Hematopoietic multipotent progenitor cell treated with erythropoietin and hydrocortisone succinate and interleukin-3 and kit ligand, for 6 days (in vitro differentiated cells): ENCODE measurements around the gene FOXO6.

Experiments
- DNase-seq: peaks from one replicate; pipeline ENCODE4 v3.0.0-alpha.2; 2015

FOXO6 gene

GRCh38 chr1:41411229-41411628 is 50.0 kb downstream of the FOXO6 start:
- DNase-seq: no peak

- DNase-seq: no peak
Observed at GRCh38 chr1:41412748-41413147, 51.5 kb downstream of the FOXO6 start.

GRCh38 chr1:41413748-41414281 is 52.6 kb downstream of the FOXO6 start:
- no peak for DNase-seq

- DNase-seq: no peak
Observed at GRCh38 chr1:41414296-41414695, 53.1 kb downstream of the FOXO6 start.

- no peak for DNase-seq
Observed at GRCh38 chr1:41414716-41415306, 53.6 kb downstream of the FOXO6 start.

GRCh38 chr1:41416081-41416480 is 54.8 kb downstream of the FOXO6 start:
- no peak for DNase-seq

GRCh38 chr1:41416552-41417334 is 55.5 kb downstream of the FOXO6 start:
- DNase-seq: peak; percentile 71

GRCh38 chr1:41417335-41417682 is 56.1 kb downstream of the FOXO6 start:
- no peak for DNase-seq

GRCh38 chr1:41417746-41418145 is 56.5 kb downstream of the FOXO6 start:
- no peak for DNase-seq

- no peak for DNase-seq
Observed at GRCh38 chr1:41418857-41419583, 57.8 kb downstream of the FOXO6 start.

- DNase-seq: no peak
Observed at GRCh38 chr1:41419584-41420295, 58.5 kb downstream of the FOXO6 start.

GRCh38 chr1:41420351-41420750 is 59.1 kb downstream of the FOXO6 start:
- DNase-seq: no peak

- no peak for DNase-seq
Observed at GRCh38 chr1:41420860-41421259, 59.6 kb downstream of the FOXO6 start.

GRCh38 chr1:41422306-41422705 is 61.1 kb downstream of the FOXO6 start:
- DNase-seq: no peak

- DNase-seq: peak; percentile 23
Observed at GRCh38 chr1:41423511-41424191, 62.4 kb downstream of the FOXO6 start.

GRCh38 chr1:41424581-41425118 is 63.4 kb downstream of the FOXO6 start:
- DNase-seq: no peak

- no peak for DNase-seq
Observed at GRCh38 chr1:41425369-41425768, 64.1 kb downstream of the FOXO6 start.

GRCh38 chr1:41426201-41426890 is 65.1 kb downstream of the FOXO6 start:
- no peak for DNase-seq

GRCh38 chr1:41427122-41427913 is 66.1 kb downstream of the FOXO6 start:
- no peak for DNase-seq

- DNase-seq: no peak
Observed at GRCh38 chr1:41427916-41428737, 66.9 kb downstream of the FOXO6 start.
